Adrenal gland (tissue), 5 donors: ENCODE data around the gene SIX5.

Source experiments
- CTCF ChIP-seq, 6 experiments: fragments of 450-650 bp in 4 of 6; fragments of 200-600 bp in 2 of 6; sonication (generic) in 1 of 6; IDR thresholded peaks; 1 replicate in 5 of 6; 2 replicates in 1 of 6; pipeline versions ENCODE4 v1.5.1 to v1.8.0; 2016 to 2021; ENCODE audit warnings: antibody characterized with exemption in 6 of 6, mild to moderate bottlenecking in 2 of 6, moderate library complexity in 1 of 6
- POLR2A ChIP-seq, 2 donors: fragments of 450-650 bp; IDR thresholded peaks; one replicate each; pipeline ENCODE4 v1.6.1; 2017; ENCODE audit warnings: antibody characterized with exemption in 2 of 2, mild to moderate bottlenecking in 2 of 2, moderate library complexity in 1 of 2
- donor health status: DM: no; HTN: no; CAD: no.

- TF ChIP-seq CTCF (IDR thresholded peaks at IDR 0.05), result no peak
- TF ChIP-seq POLR2A (IDR thresholded peaks at IDR 0.05), result peak; percentile 20 to 85
Measured at GRCh38 chr19:45767410-45767880, 1.6 kb downstream of the SIX5 start.
